Choroid plexus epithelial cell (primary cell): Measurements from ENCODE around the gene PLK2.

Source experiments
- DNase-seq: peaks from one replicate; pipeline ENCODE4 v3.0.0-alpha.2; 2010; ENCODE audit warnings: low read depth
- H3K4me3 ChIP-seq: 2 replicates; pipeline ENCODE4 v1.5.1; 2011; ENCODE audit warnings: low read depth, mild to moderate bottlenecking, control low read depth, low read length, moderate library complexity
- TF ChIP-seq, protein P1 (sequence below): conservative IDR thresholded peaks from 2 replicates; pipeline ENCODE4 v1.5.1; 2011; ENCODE audit warnings: low read depth, mild to moderate bottlenecking, control low read depth, inconsistent platforms, low read length, moderate library complexity

PLK2 gene

DNA sequence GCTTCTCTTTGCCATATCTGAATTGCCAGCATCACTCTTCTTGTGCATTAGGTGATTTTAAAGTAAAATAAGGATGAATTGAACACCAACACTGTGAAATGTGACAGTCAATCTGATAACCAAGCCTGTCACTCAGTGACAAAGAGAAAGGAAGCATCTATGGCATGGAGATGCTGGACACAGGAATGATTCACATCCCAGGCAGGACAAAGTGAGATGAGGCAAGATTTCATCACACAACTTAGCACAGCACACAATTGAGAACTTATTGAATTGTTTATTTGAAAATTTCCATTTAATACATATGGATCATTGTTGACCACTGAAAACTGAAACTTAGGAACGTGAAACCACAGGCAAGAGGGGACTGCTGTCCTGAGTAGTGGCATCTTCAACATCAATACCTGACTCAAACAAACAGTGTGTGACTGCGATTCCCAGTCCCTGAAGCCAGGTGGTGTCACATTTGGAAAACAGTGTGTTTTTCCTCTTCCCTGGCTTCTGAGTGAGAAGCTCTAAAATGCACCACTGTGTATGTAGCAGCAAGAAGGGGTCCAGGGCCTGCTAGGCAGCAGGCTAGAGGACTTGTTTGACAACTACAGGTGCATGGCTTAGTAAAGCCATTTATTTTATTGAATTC is 42.0 kb upstream of the PLK2 start:
- DNase-seq: no peak
- TF ChIP-seq, protein P1, sequence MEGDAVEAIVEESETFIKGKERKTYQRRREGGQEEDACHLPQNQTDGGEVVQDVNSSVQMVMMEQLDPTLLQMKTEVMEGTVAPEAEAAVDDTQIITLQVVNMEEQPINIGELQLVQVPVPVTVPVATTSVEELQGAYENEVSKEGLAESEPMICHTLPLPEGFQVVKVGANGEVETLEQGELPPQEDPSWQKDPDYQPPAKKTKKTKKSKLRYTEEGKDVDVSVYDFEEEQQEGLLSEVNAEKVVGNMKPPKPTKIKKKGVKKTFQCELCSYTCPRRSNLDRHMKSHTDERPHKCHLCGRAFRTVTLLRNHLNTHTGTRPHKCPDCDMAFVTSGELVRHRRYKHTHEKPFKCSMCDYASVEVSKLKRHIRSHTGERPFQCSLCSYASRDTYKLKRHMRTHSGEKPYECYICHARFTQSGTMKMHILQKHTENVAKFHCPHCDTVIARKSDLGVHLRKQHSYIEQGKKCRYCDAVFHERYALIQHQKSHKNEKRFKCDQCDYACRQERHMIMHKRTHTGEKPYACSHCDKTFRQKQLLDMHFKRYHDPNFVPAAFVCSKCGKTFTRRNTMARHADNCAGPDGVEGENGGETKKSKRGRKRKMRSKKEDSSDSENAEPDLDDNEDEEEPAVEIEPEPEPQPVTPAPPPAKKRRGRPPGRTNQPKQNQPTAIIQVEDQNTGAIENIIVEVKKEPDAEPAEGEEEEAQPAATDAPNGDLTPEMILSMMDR: peak; percentile 6
- H3K4me3 ChIP-seq: no peak overlapping the region

DNA sequence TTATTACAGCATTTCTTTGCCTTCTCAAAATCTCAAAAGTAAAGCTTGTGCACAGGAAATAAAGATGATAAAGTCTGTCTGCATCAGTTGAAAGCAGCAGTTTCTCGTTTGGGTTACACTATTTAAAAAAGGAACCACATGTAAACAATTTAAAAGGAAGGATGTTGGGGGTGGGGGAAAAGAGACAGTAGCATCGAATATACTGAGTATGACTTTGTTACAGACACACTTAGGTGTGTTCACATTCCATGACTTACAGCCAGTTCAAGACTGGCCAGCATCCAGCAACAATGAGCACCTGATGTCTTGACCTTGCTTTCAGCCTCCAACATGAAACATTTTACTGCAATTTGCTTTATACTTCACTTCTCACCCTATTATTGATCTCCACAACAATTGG is 40.1 kb upstream of the PLK2 start:
- TF ChIP-seq, protein P1: no peak
- H3K4me3 ChIP-seq: no peak overlapping the region
- no peak for DNase-seq

DNA sequence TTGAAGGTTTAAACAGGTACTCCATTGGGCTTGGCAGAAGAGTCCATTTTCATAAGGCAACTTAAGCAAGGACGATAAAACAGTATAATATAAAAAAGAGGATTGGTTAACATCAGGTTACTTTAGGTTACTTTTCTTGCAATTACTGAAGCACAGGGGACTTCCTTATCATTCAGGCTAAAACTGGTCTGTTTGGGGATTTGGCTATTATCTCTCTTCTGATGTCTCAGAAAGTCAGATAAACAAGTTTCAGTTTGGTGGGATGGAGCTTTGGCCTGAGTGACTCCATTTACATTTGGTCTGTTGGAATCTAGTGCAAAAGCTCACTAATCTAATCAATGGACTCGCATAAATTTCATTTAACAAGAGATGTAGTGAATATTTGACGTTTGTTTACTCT is 39.3 kb upstream of the PLK2 start:
- DNase-seq: no peak
- no peak overlapping the region for H3K4me3 ChIP-seq
- TF ChIP-seq, protein P1: no peak

DNA sequence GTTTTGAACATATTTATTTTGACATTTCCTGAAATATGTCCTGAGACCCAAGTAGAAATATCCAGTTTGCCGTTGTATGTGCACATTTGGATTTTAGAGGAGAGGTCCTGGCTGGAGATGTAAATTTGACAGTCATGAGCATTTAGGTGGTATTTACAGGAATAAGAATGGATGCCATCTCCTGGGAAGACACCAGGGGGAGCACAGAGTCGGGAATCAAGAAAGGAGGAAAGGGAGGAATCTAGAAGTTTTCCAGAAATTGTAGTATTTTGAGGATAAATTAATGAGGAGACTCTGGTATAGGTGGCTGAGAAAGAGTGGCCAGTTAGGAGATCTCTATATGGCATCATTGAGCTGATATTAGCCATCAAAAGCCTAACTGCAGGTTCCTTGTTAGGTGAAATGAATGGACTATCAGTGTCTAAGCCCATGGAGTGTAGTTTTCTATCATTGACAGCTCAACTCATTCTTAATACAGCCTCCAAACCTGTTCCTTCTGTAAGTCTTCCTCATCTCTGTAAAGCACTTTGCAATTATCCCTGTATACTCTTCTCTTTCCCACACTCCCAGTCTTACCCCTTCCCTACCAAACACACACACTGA is 38.6 kb upstream of the PLK2 start:
- H3K4me3 ChIP-seq: no peak overlapping the region
- TF ChIP-seq, protein P1: peak; percentile 94

DNA sequence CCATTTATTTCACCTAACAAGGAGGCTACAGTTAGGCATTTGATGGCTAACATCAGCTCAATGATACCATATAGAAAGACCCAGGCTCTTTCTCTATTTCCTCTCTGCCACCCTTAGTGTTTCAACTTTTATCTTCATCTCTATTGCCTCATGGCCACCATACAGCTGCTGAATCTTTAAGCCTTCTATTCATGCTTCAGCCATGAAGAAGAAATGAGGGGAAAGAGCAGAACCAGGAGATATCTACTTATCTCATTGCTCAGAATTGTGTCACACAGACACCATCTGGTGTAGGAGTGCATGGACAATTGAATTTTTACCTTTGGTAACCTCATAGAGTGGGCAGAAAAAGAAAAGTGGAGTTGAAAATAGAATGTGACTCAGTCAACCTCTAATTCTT is 38.0 kb upstream of the PLK2 start:
- no peak overlapping the region for H3K4me3 ChIP-seq

More for the DNA sequence above, 38.6 kb upstream of the PLK2 start:
- DNase-seq: peak; percentile 64

DNA sequence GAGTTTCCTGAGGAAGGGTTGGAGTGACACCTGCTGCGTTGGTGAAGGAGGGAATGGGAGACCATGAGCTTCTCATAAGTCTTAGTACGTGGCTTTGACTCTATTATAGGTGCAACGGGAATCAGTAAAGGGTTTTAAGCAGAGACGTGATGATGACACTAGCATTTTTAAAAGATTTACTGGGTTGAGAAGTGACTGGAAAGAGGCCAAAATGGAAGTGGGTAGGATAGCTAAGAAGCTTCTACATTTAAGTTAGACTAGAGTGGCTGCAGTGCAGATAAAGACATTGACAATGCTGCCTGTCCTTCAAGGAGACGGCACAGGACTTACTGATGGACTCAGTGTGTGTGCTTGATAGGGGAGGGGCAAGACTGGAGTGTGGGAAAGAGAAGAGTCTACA is 37.5 kb upstream of the PLK2 start:
- no peak for DNase-seq
- TF ChIP-seq, protein P1: no peak
- no peak overlapping the region for H3K4me3 ChIP-seq

More for the DNA sequence above, 38.0 kb upstream of the PLK2 start:
- DNase-seq: no peak
- TF ChIP-seq, protein P1: no peak

DNA sequence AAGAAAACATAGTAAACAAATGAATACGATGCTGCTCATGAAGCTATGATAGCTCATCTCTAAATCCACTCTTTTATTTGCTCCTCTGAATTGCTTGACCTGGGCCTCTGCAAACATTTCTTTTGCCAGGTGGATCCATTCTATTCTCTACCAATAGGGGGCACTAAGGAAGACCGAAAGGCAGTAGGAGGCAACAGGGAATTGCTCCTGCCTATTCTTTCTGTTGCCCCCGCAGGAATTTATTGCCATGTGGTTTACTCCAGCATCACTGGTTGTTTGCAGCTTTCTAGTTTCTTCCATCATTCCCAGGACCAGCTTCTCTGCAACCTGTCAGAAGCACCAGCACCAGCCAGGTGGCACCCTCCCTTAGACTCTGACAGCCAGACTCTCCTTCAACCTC is 36.6 kb upstream of the PLK2 start:
- no peak overlapping the region for H3K4me3 ChIP-seq
- TF ChIP-seq, protein P1: peak; percentile 42
- DNase-seq: no peak
